BJ (cell line): ENCODE results near the gene DIP2C. TPM values are rescaled to one million over a fixed set of nuclear protein-coding genes. Genes with fewer than 3 reads are reported as not detected.
"Not testable (repeated sequence)": the region's sequence is repeated elsewhere in the genome, so short reads cannot be mapped to it uniquely, and the experiment has no call there.

Experiments
- CTCF ChIA-PET: fragments of 350-600 bp; formaldehyde crosslinking; extraction: SDS; loops from one replicate; lab custom pipeline; 2021; ENCODE audit warnings: antibody characterized with exemption, inconsistent platforms; lab: Yijun Ruan, JAX
- POLR2A ChIA-PET: fragments of 300-600 bp; sonication (Branson Sonifier 250); formaldehyde crosslinking; extraction: SDS; loops from one replicate; lab custom pipeline; 2021; ENCODE audit warnings: antibody characterized with exemption; lab: Charles Lee
- DNase-seq: peaks from one replicate; pipeline ENCODE4 v3.0.0-alpha.2; 2011; ENCODE audit warnings: low read depth
- H3K27me3 ChIP-seq: 2 replicates; pipeline ENCODE4 v1.6.0; 2011; ENCODE audit warnings: low read length; ENCODE audit not compliant: control insufficient read depth, insufficient read depth
- H3K36me3 ChIP-seq: 2 replicates; pipeline ENCODE4 v1.5.1; 2011; ENCODE audit warnings: low read length; ENCODE audit not compliant: control insufficient read depth, insufficient read depth
- H3K4me3 ChIP-seq: 2 replicates; pipeline ENCODE4 v1.5.1; 2011; ENCODE audit warnings: low read depth, mild to moderate bottlenecking, control low read depth, low read length
- CTCF ChIP-seq: IDR thresholded peaks from 2 replicates; pipeline ENCODE4 v1.5.1; 2011; ENCODE audit warnings: low read depth, mild to moderate bottlenecking, control low read depth, inconsistent platforms, low read length, moderate library complexity; ENCODE audit not compliant: insufficient read depth
- polyA plus RNA-seq: library from polyadenylated mRNA; depleted of rRNA; stranded (reverse); fragments of >200 nt; gene quantifications from 2 replicates; pipeline ENCODE4 v1.2.3, GENCODE V29; 2011

DIP2C gene
- polyA plus RNA-seq, 1 experiment: 9.3 TPM

GRCh38 chr10:368579-369220 is 320.8 kb downstream of the DIP2C start:
- TF ChIP-seq CTCF: no peak
- POLR2A ChIA-PET: no interaction called here
- peaks cover 21% of the 10 kb centered on the region for H3K36me3 ChIP-seq

GRCh38 chr10:368107-368506 is 321.4 kb downstream of the DIP2C start:
- DNase-seq, CTCF ChIA-PET, H3K27me3 ChIP-seq, POLR2A ChIA-PET, H3K4me3 ChIP-seq: not testable (repeated sequence)
- peaks cover 21% of the 10 kb centered on the region for H3K36me3 ChIP-seq

More at GRCh38 chr10:368579-369220, 320.8 kb downstream of the DIP2C start:
- no peaks in the 10 kb centered on the region for H3K27me3 ChIP-seq
- CTCF ChIA-PET: no interaction called here
- no peak overlapping the region for H3K4me3 ChIP-seq
- DNase-seq: no peak

GRCh38 chr10:367636-368035 is 321.8 kb downstream of the DIP2C start:
- CTCF ChIA-PET: no interaction called here
- TF ChIP-seq CTCF: no peak
- no peak for DNase-seq
- H3K36me3 ChIP-seq: peaks cover 21% of the 10 kb centered on the region
- POLR2A ChIA-PET: no interaction called here
- H3K4me3 ChIP-seq: no peak overlapping the region
- H3K27me3 ChIP-seq: no peaks in the 10 kb centered on the region

- H3K4me3 ChIP-seq: no peak overlapping the region
- peaks cover 26% of the 10 kb centered on the region for H3K36me3 ChIP-seq
- ChIA-PET POLR2A (no interaction called here), CTCF (no interaction called here)
- H3K27me3 ChIP-seq: no peaks in the 10 kb centered on the region
- no peak for TF ChIP-seq CTCF
- DNase-seq: no peak
These were observed 323.3 kb downstream of the DIP2C start for GRCh38 chr10:366186-366585.

GRCh38 chr10:364267-364775 is 325.1 kb downstream of the DIP2C start:
- no peak for TF ChIP-seq CTCF
- Histone ChIP-seq H3K27me3 (no peaks in the 10 kb centered on the region), H3K36me3 (peaks cover 27% of the 10 kb centered on the region), H3K4me3 (no peak overlapping the region)
- DNase-seq: no peak
- POLR2A ChIA-PET: no interaction called here
- CTCF ChIA-PET: interaction anchor here (0.7 to 1.2 kb wide), 2 partner anchors 9 to 16 kb away, joined by 3 to 4 read pairs; no protein-coding TSS in a partner anchor
